ENCODE results near the gene RAB29.

RAB29 gene

GRCh38 chr1:205794011-205794730, 18.9 kb upstream of the RAB29 start:
- peak; percentile 51 for DNase-seq (ENCODE audit: low spot score)

GRCh38 chr1:205792961-205793673, 17.8 kb upstream of the RAB29 start:
- DNase-seq (ENCODE audit: low spot score), result no peak

DNA sequence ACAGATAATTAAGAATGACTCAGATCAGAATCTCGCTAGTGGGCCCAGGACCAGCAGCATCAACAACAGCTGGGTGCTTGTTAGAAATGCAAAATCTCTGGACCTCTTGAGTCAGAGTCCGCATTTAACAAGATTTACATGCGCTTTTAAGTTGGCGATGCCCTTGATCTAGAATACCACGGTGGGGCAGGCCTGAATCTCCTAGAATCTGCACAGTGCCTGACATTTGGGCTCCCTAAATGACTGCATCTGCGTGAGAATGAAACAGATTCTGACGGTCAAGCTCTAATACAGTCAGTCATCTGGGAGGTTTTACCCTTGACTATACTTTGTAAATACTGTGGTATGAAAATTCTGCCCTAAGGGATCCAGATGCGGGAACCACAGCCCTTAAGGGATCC, 17.2 kb upstream of the RAB29 start:
- peak; percentile 47 for DNase-seq (ENCODE audit: low spot score)

- DNase-seq (ENCODE audit: low spot score), result peak; percentile 74
These were observed 16.4 kb upstream of the RAB29 start for GRCh38 chr1:205791568-205792180.

- no peak for DNase-seq (ENCODE audit: low spot score)
These were observed 12.1 kb upstream of the RAB29 start for GRCh38 chr1:205787287-205787916.

DNA sequence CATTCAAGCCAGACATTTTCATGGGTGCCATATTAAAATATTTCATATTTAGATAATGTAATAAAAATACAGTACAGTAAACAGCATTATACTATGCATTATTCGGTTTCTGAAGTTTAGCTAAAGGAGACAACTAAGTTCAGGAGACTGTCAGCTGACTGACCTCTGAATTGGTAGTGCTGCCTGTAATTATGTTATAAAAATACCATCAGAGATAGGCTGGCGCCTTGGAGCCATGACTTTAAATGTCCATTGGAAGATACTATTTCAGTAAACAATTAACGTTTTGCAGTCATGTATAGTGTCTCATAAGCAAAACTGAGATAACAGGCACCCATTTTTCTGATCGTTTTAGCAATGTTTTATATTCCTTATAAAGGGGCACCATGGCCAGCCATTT, 11.3 kb upstream of the RAB29 start:
- DNase-seq (ENCODE audit: low spot score), result no peak

GRCh38 chr1:205785446-205785845, 10.2 kb upstream of the RAB29 start:
- DNase-seq (ENCODE audit: low spot score), result no peak

GRCh38 chr1:205783904-205784303, 8.6 kb upstream of the RAB29 start:
- no peak for DNase-seq (ENCODE audit: low spot score)

DNA sequence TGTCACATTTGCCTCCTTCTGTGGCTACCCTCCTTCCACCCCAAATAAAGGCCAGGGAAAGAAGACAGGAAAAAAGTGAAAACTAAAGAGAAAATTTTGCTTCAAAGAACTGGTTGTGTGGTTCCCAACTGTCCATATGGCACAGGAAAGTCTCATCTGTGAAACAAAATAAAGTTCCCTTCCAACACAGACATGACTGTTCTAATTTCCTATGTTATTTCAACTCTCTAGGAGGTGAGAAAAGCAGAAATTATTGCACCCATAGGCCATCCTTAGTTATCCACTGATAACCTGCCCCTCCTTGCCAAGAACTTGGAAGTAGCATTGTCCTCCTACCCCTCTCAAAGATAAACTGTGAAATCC, 8.1 kb upstream of the RAB29 start:
- DNase-seq (ENCODE audit: low spot score), result no peak

- no peak for DNase-seq (ENCODE audit: low spot score)
These were observed 7.5 kb upstream of the RAB29 start for GRCh38 chr1:205782627-205783432.

- DNase-seq (ENCODE audit: low spot score), result no peak
These were observed 5.1 kb upstream of the RAB29 start for GRCh38 chr1:205780335-205780734.

DNA sequence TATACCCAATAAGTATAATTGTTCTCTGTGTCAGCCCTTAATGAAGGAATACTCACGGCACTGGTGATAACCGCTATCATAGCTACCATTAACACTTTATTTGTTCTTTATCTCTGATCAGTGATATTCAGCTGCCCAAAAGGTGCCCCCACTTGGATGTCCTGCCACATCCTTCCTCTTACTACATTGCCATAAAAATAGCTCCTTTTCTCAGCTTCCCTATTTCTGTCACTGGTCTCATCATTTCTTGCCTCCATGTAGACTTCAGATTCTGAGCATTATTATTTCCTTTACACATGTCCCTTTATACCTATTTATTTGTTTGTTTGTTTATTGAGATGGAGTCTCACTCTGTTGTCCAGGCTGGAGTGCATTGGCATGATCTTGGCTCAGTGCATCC, 2.7 kb upstream of the RAB29 start:
- DNase-seq (ENCODE audit: low spot score), result no peak

- DNase-seq (ENCODE audit: low spot score), result no peak
These were observed 405 bp upstream of the RAB29 start for GRCh38 chr1:205775717-205776056.

DNA sequence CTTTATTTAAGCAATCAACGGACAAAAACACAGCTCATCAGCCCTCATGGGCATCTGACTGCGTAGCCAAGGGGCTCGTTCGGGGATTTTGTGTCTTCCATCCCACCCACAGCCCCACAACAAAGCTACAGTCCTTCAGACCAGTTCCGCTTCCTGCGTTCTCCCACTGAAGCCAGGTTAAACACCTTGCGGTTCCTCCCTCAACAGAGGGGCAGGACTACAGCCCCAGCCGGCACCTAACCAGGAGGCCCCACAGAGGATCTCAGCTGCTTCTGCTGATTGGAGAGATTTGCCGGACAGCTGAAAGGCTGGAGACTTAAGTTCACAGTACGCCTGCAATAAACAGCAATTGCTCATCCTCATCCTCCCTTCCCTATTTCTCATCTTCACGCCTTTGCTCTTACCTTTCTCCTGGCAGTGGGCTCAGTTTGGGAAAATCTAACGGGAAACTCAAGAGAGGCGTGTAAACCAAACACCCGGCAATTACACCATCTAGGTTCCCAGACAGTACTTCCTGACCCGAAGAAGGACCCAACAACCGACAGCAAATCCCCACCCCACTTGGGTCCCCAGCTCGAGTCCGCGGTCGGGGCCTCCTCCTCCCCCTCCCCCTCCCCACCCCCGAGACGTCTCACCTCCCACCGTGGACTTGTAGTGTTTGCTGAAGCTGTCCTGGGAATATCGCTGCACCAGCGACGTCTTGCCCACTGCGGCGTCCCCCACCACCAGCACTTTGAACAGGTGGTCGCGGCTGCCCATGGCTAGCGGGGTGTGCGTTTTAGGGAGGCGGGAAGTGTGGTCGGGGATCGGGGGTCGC, 876 bp downstream of the RAB29 start:
- peak; percentile 46 for DNase-seq (ENCODE audit: low spot score)

DNA sequence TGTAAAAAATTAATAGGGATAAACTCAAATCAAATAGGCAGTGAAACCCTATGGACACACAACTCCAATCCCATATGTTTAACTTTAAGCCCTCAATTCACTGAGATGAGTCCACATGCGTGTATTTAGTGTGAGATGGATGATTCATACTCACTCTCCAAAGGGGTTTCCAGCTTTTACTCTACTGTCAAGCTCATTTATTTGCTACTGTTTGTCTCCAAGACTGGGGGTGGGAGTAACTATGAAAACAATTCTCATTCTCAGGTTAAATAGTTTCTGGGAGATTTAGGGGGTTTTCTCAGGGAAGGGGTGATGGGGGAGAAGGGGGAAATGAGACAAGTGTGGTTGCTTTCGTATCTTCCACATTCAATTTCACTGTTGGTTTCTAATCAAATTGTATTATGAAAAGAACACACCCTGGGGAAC, 2.7 kb downstream of the RAB29 start:
- no peak for DNase-seq (ENCODE audit: low spot score)

- no peak for DNase-seq (ENCODE audit: low spot score)
These were observed 4.7 kb downstream of the RAB29 start for GRCh38 chr1:205770618-205771017.

- no peak for DNase-seq (ENCODE audit: low spot score)
These were observed 5.5 kb downstream of the RAB29 start for GRCh38 chr1:205769641-205770365.

DNA sequence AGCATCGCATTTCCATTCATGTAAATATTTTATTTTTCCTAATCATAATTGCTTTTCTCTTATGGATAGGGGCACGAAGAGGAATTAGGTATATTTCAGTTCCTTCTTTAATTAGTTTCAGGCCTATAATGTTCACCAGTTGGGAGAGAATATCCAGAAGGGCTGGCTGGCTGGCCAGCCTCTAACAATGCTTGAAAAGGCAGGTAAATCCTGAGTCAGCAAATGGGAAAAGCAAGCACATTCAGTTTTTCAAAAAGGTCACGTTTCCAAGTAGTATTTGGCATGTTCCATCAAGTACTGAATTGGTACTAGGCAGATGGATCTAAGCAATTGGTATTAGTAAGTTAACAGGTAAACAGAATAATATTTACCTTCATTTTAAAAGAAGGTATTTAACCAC, 8.0 kb downstream of the RAB29 start:
- no peak for DNase-seq (ENCODE audit: low spot score)

GRCh38 chr1:205766570-205766969, 8.7 kb downstream of the RAB29 start:
- DNase-seq (ENCODE audit: low spot score), result no peak

DNA sequence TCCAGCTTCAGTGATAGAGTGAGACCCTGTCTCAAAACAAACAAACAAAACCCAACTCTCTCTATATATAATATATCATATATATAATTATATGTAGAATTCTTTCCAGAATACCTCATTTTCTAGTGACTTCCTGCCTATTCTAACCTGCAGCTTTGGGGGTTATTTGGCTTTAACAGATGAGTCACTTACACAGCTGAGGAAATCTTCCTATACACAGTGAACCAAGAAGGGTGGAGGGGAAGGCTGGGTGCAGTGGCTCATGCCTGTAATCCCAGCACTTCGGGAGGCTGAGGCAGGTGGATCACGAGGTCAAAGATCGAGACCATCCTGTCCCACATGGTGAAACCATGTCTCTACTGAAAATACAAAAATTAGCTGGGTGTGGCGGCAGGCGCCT, 9.2 kb downstream of the RAB29 start:
- no peak for DNase-seq (ENCODE audit: low spot score)

DNA sequence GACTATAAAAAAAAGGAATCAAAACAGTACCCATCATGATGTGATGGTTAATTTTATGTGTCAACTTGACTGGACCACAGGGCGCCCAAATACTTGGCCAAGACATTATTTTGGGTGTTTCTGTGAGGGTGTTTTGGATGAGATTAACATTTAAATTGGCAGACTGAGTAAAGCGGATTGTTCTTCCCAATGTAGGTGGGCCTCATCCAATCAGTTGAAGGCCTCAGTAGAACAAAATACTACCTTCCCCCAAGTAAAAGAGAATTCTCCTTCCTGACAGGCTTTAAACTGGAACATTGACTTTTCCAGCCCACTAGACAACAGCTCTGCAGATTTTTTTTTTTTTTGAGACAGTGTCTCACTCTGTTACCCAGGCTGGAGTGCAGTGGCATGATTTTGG, 10.7 kb downstream of the RAB29 start:
- DNase-seq (ENCODE audit: low spot score), result no peak
